NT2/D1 (cell line): ENCODE measurements around the gene NOL12.

Experiments used
- DNase-seq: peaks from one replicate; pipeline ENCODE4 v3.0.0-alpha.2; 2011; ENCODE audit warnings: low read depth, low spot score
- H3K27me3 ChIP-seq: 2 replicates; pipeline ENCODE4 v1.6.0; 2011; ENCODE audit warnings: mild to moderate bottlenecking; ENCODE audit not compliant: insufficient read length, insufficient read depth
- H3K36me3 ChIP-seq: 2 replicates; pipeline ENCODE4 v1.6.1; 2011; ENCODE audit warnings: mild to moderate bottlenecking, low read length, mixed read lengths; ENCODE audit not compliant: insufficient read depth, insufficient read length
- H3K4me1 ChIP-seq: 2 replicates; pipeline ENCODE4 v1.5.1; 2011; ENCODE audit not compliant: insufficient read depth, insufficient read length
- H3K4me3 ChIP-seq: 2 replicates; pipeline ENCODE4 v1.5.1; 2011; ENCODE audit warnings: low read depth; ENCODE audit not compliant: insufficient read length
- H3K9ac ChIP-seq: 2 replicates; pipeline ENCODE4 v1.6.0; 2011; ENCODE audit warnings: low read depth; ENCODE audit not compliant: insufficient read length
- H3K9me3 ChIP-seq: 2 replicates; pipeline ENCODE4 v1.5.1; 2011; ENCODE audit warnings: mild to moderate bottlenecking, low read length; ENCODE audit not compliant: insufficient read depth
- SUZ12 ChIP-seq: IDR thresholded peaks from 2 replicates; pipeline ENCODE4 v1.6.1; 2011; ENCODE audit not compliant: insufficient read length, insufficient read depth; ENCODE audit errors: extremely low read depth
- YY1 ChIP-seq: IDR thresholded peaks from 2 replicates; pipeline ENCODE4 v1.6.1; 2011; ENCODE audit not compliant: insufficient read length, insufficient read depth
- ZNF274 ChIP-seq: IDR thresholded peaks from 2 replicates; pipeline ENCODE4 v1.6.1; 2011; ENCODE audit warnings: mild to moderate bottlenecking, low read depth, low read length

Gene NOL12

DNA sequence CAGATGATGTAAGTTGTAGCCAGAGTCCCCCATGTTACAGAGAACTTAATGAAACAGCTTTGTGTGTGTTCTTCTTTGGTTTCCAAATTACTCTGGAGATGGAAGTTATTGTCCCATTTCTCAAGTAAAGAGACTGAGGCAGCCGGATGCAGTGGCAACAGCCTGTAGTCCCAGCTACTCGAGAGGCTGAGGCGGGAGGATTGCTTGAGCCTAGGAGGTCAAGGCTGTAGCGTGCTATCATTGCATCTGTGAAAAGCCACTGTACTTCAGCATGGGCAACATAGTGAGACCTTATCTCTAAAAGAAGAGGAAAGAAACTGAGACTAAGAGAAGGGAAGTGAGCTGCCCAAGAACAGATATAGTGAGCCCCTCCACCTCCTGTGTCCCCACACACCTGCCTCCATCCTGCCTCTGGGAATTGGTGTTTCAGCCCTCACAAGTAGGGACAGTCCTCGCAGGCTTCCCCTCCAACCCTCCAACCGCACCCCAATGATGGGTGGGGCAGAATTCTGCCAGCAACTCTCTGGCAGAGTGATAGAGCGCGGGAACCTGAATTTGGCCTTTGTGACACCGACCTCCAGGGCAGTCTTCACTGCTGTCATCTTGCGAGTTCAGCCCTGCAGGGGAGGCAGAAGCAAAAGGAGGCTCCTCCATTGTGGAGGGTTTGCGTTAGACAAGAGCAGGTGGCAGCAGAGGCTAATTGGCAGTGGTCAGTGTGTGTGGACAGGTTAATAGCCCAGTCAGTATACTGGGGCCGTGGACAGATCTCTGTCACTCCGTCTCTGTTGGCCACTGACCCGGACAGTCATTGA, 26.0 kb upstream of the NOL12 start:
- no peaks in the 10 kb centered on the region for H3K27me3 ChIP-seq
- H3K9ac ChIP-seq: peak overlapping the region; percentile 90
- DNase-seq: no peak
- TF ChIP-seq SUZ12: no peak
- no peak for TF ChIP-seq YY1
- TF ChIP-seq ZNF274: no peak
- H3K4me1 ChIP-seq: peaks cover 17% of the 10 kb centered on the region
- no peaks in the 10 kb centered on the region for H3K9me3 ChIP-seq
- H3K4me3 ChIP-seq: peak overlapping the region; percentile 88
- peaks cover 19% of the 10 kb centered on the region for H3K36me3 ChIP-seq

DNA sequence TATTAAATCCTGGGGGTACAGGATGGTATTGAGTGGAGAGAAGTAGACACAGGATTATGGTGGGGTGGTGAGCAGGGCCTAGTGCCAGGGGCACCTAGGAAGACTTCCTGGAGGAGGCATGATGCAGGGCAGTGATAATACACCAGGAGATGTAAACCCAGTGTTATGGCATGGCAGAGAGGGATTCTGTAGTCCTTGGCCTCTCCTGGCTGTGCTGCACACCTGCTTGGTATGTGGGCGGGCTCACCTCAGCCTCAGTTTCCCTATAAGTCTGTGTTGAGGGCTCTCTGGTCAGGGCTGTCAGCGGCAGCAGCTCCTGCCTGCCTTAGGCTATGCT, 25.5 kb upstream of the NOL12 start:
- no peak for DNase-seq
- Histone ChIP-seq H3K27me3 (no peaks in the 10 kb centered on the region), H3K4me1 (peaks cover 17% of the 10 kb centered on the region), H3K4me3 (no peak overlapping the region), H3K36me3 (peaks cover 25% of the 10 kb centered on the region), H3K9ac (no peak overlapping the region), H3K9me3 (no peaks in the 10 kb centered on the region)
- no peak for TF ChIP-seq SUZ12
- no peak for TF ChIP-seq ZNF274
- no peak for TF ChIP-seq YY1

DNA sequence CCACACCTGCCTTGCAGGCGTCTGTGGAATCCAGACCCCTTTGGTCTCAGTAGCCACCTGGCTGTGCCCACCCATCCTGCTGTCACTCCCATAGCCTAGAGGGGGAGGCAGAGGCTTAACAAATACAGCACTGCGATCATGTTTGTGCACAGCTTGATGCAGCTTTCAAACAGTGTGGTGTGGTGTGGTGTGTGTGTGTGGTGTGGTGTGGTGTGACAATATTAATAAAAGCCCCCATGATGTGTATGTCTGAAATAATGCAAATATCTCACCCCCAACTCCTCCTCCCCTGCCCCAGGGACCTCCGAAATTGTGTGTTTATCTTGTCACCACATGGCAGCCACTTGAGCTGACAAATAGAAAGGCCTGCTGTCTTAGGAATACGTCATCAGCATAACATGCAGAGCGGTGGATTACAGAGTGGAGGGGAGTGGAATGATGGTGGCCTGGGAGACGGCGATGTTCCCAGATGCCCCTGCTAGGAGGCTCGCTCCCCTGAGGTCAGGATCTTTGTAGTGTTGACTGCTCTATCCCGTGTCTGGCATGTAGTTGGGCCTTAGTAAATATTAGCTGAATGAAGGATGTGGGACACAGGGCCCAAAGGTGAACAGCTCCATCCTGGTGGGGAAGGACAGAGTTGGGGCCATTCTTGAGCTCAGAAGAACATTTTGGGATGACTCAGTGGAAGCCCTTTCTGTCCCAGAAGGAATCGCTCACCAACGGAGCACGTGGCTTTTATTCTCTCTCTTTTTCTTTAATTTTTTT, 24.8 kb upstream of the NOL12 start:
- no peak overlapping the region for H3K9ac ChIP-seq
- no peaks in the 10 kb centered on the region for H3K27me3 ChIP-seq
- no peaks in the 10 kb centered on the region for H3K9me3 ChIP-seq
- TF ChIP-seq SUZ12: no peak
- no peak for TF ChIP-seq YY1
- TF ChIP-seq ZNF274: no peak
- no peak overlapping the region for H3K4me3 ChIP-seq
- peaks cover 31% of the 10 kb centered on the region for H3K36me3 ChIP-seq
- no peak for DNase-seq
- peaks cover 17% of the 10 kb centered on the region for H3K4me1 ChIP-seq

DNA sequence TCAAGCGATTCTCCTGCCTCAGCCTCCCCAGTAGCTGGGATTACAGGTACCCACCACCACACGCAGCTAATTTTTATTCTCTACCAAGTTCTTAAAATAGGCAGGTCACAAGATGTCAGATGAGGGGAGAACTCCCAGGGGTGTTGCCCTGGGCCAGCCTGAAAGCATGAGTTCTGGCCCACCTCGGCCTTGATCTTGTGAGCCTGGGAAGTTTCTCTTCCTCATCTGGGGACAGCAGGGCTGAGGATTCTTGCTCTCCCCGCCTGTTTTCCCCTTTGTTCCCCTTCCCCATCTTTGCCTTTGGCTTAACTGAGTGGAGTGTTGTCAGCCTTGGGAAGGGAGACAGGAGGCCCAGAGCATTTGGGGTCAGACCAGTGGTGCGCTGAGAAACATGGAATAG, 24.1 kb upstream of the NOL12 start:
- no peak for DNase-seq
- H3K4me1 ChIP-seq: peaks cover 17% of the 10 kb centered on the region
- no peak overlapping the region for H3K4me3 ChIP-seq
- H3K9ac ChIP-seq: no peak overlapping the region
- no peaks in the 10 kb centered on the region for H3K9me3 ChIP-seq
- H3K36me3 ChIP-seq: peaks cover 37% of the 10 kb centered on the region
- H3K27me3 ChIP-seq: no peaks in the 10 kb centered on the region
- TF ChIP-seq SUZ12 (no peak), ZNF274 (no peak), YY1 (no peak)

DNA sequence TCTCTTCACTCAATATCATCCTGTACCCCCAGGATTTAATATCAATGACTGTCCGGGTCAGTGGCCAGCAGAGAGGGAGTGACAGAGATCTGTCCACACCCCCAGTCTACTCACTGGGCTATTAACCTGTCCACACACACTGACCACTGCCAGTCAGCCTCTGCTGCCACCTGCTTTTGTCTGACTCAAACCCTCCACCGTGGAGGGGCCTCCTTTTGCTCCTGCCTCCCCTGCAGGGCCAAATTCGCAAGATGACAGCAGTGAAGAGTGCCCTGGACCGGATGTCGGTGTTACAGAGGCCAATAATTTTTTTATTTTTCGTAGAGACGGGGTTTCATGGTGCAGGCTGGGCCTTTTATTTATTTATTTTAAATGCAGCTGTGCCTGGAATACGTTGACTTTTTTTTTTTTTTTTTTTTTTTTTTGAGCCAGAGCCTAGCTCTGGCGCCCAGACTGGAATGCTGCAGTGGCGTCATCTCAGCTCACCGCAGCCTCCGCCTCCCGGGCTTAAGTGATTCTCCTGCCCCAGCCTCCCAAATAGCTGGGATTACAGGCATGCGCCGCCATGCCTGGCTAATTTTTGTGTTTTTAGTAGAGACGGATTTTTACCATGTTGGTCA, 22.5 kb upstream of the NOL12 start:
- no peaks in the 10 kb centered on the region for H3K27me3 ChIP-seq
- no peak for TF ChIP-seq ZNF274
- DNase-seq: no peak
- H3K4me1 ChIP-seq: peaks cover 14% of the 10 kb centered on the region
- H3K9me3 ChIP-seq: no peaks in the 10 kb centered on the region
- no peak overlapping the region for H3K9ac ChIP-seq
- peaks cover 42% of the 10 kb centered on the region for H3K36me3 ChIP-seq
- H3K4me3 ChIP-seq: no peak overlapping the region

DNA sequence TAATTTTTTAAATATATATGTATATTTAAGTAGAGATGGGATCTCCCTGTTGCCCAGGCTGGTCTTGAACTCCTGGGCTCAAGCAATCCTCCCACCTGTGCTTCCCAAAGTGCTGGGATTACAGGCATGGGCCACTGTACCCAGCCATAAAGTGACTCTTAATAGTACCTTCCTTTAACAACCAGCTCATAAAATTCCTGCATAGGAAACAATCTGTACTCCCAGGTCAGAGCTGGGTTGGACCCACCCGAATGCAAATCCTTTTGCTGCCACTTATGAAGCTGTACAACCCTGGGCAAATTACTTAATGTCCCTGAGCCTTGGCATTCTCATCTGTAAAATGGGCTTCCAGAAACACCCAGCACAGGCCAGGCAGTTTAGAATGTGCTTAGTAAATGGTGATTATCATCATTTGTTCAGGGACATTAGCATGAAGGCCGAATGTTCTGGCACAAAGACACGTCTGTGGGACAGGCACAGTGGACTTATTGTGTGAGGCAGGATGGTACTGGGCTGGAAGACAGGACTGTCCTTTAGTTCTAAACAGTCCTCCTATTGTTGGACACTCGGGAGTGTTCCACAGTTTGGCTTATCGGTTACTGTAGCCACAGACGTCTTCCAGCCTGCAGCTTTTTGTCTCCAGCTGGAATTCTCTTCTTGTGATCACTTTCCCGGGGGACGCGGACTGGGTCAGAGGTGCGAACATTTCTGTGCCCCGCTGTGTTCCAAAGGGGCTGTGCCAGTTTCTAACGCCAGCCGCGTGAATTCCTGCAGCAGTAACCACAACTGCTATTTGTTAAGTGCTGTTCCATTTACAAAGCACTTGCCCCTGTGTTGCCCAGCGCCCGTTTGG, 21.7 kb upstream of the NOL12 start:
- Histone ChIP-seq H3K4me3 (no peak overlapping the region), H3K27me3 (no peaks in the 10 kb centered on the region), H3K9me3 (no peaks in the 10 kb centered on the region), H3K9ac (no peak overlapping the region), H3K36me3 (peaks cover 42% of the 10 kb centered on the region), H3K4me1 (peaks cover 14% of the 10 kb centered on the region)
- no peak for DNase-seq
- TF ChIP-seq YY1 (no peak), ZNF274 (no peak), SUZ12 (no peak)

DNA sequence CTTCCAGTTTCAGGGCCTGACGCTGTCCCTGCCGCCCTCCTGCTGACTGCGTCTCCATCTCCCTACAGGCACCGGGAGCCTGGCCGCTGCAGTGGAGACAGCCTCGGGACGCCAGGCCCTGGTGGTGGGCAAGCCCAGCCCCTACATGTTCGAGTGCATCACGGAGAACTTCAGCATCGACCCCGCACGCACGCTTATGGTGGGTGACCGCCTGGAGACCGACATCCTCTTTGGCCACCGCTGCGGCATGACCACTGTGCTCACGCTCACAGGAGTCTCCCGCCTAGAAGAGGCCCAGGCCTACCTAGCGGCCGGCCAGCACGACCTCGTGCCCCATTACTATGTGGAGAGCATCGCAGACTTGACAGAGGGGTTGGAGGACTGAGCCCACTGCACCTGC, 20.7 kb upstream of the NOL12 start:
- no peak for DNase-seq
- H3K9me3 ChIP-seq: no peaks in the 10 kb centered on the region
- H3K27me3 ChIP-seq: no peaks in the 10 kb centered on the region
- no peak overlapping the region for H3K4me3 ChIP-seq
- peaks cover 9% of the 10 kb centered on the region for H3K4me1 ChIP-seq
- TF ChIP-seq YY1: no peak
- no peak for TF ChIP-seq ZNF274
- TF ChIP-seq SUZ12: no peak
- H3K36me3 ChIP-seq: peaks cover 37% of the 10 kb centered on the region
- H3K9ac ChIP-seq: no peak overlapping the region
